Neural cell (in vitro differentiated cells): ENCODE data around the gene ZNF106. TPM values are rescaled to one million over a fixed set of nuclear protein-coding genes. Genes with fewer than 3 reads are reported as not detected.

Experiments
- H2AFZ ChIP-seq: fragments of 200-600, 300-800 bp; sonication (generic), shearing (Covaris generic); 2 replicates; pipeline ENCODE4 v1.6.0; 2014; ENCODE audit warnings: low read depth, mild to moderate bottlenecking, antibody characterized with exemption, low read length, moderate library complexity
- H3F3A ChIP-seq: fragments of 200-600 bp; shearing (Covaris generic); 2 replicates; pipeline ENCODE4 v1.6.1; 2016; ENCODE audit warnings: mild to moderate bottlenecking, moderate library complexity, mixed read lengths, antibody characterized with exemption, low read length; ENCODE audit not compliant: insufficient read depth, poor library complexity, severe bottlenecking
- H3K27ac ChIP-seq: fragments of 200-600, 300-800 bp; sonication (generic), shearing (Covaris generic); 2 replicates; pipeline ENCODE4 v1.5.1; 2014; ENCODE audit warnings: mild to moderate bottlenecking, low read length, moderate library complexity
- H3K27me3 ChIP-seq: fragments of 300-800, 200-600 bp; sonication (generic), shearing (Covaris generic); 2 replicates; pipeline ENCODE4 v1.6.0; 2014; ENCODE audit warnings: mild to moderate bottlenecking, low read depth, low read length, moderate library complexity; ENCODE audit not compliant: insufficient read depth
- H3K36me3 ChIP-seq: fragments of 300-800, 200-600 bp; sonication (generic), shearing (Covaris generic); 2 replicates; pipeline ENCODE4 v1.5.1; 2014; ENCODE audit warnings: mild to moderate bottlenecking, antibody characterized with exemption, low read length, moderate library complexity; ENCODE audit not compliant: insufficient read depth
- H3K4me2 ChIP-seq: fragments of 300-800, 200-600 bp; sonication (generic), shearing (Covaris generic); 2 replicates; pipeline ENCODE4 v1.6.0; 2014; ENCODE audit warnings: mild to moderate bottlenecking, low read length
- H3K4me3 ChIP-seq: fragments of 300-800, 200-600 bp; sonication (generic), shearing (Covaris generic); 2 replicates; pipeline ENCODE4 v1.5.1; 2014; ENCODE audit warnings: mild to moderate bottlenecking, low read length, moderate library complexity
- H3K79me2 ChIP-seq: fragments of 200-600 bp; shearing (Covaris generic); replicated peaks from 2 replicates; pipeline ENCODE4 v1.6.0; 2014; ENCODE audit warnings: mild to moderate bottlenecking, low read length, moderate library complexity; ENCODE audit not compliant: insufficient read depth
- H3K9ac ChIP-seq: fragments of 300-800, 200-600 bp; sonication (generic), shearing (Covaris generic); 2 replicates; pipeline ENCODE4 v1.6.1; 2016; ENCODE audit warnings: mild to moderate bottlenecking, low read length, mixed read lengths
- H3K9me2 ChIP-seq: fragments of 200-600 bp; shearing (Covaris generic); 2 replicates; pipeline ENCODE4 v1.6.1; 2016; ENCODE audit warnings: mild to moderate bottlenecking, low read length, mixed read lengths; ENCODE audit not compliant: insufficient read depth
- H3K9me3 ChIP-seq: fragments of 200-600, 300-800 bp; sonication (generic), shearing (Covaris generic); 2 replicates; pipeline ENCODE4 v1.6.1; 2016; ENCODE audit warnings: mild to moderate bottlenecking, mixed run types, low read length, moderate library complexity, mixed read lengths
- H4K20me1 ChIP-seq: fragments of 200-600 bp; shearing (Covaris generic); 2 replicates; pipeline ENCODE4 v1.6.1; 2016; ENCODE audit warnings: mild to moderate bottlenecking, mixed run types; ENCODE audit not compliant: insufficient read depth
- EP300 ChIP-seq: fragments of 450-650 bp; conservative IDR thresholded peaks from 2 replicates; pipeline ENCODE4 v1.6.1; 2014; ENCODE audit warnings: antibody characterized with exemption, mild to moderate bottlenecking, moderate library complexity; ENCODE audit not compliant: poor library complexity, severe bottlenecking
- EZH2 ChIP-seq: fragments of 200-600, 300-800 bp; shearing (Covaris generic), sonication (generic); IDR thresholded peaks from 2 replicates; pipeline ENCODE4 v1.6.1; 2014; ENCODE audit warnings: antibody characterized with exemption, low read length, borderline replicate concordance, mild to moderate bottlenecking; ENCODE audit not compliant: insufficient read depth, poor library complexity, severe bottlenecking
- MXI1 ChIP-seq: fragments of 450-650 bp; conservative IDR thresholded peaks from 2 replicates; pipeline ENCODE4 v1.6.1; 2014; ENCODE audit warnings: antibody characterized with exemption, mild to moderate bottlenecking; ENCODE audit not compliant: poor library complexity, severe bottlenecking
- POLR2AphosphoS5 ChIP-seq: IDR thresholded peaks from 2 replicates; pipeline ENCODE4 v1.6.1; 2012
- RAD21 ChIP-seq: fragments of 450-650 bp; conservative IDR thresholded peaks from 2 replicates; pipeline ENCODE4 v1.6.1; 2014; ENCODE audit warnings: antibody characterized with exemption, mild to moderate bottlenecking, moderate library complexity
- SMC3 ChIP-seq: fragments of 450-650 bp; conservative IDR thresholded peaks from 2 replicates; pipeline ENCODE4 v1.6.1; 2014; ENCODE audit warnings: antibody characterized with exemption, mild to moderate bottlenecking, moderate library complexity; ENCODE audit not compliant: poor library complexity
- TAF1 ChIP-seq: IDR thresholded peaks from 2 replicates; pipeline ENCODE4 v1.6.1; 2012; ENCODE audit warnings: low read depth
- polyA plus RNA-seq: library from polyadenylated mRNA; depleted of rRNA; stranded (reverse); fragments of >200 nt; gene quantifications from 2 replicates; pipeline ENCODE4 v1.2.3, GENCODE V29; 2014
- TF ChIP-seq, protein P1 (sequence below): fragments of 450-650 bp; IDR thresholded peaks from 2 replicates; pipeline ENCODE4 v1.5.1; 2014; ENCODE audit warnings: antibody characterized with exemption, mild to moderate bottlenecking, moderate library complexity; ENCODE audit not compliant: poor library complexity, severe bottlenecking
- TF ChIP-seq, protein P2 (sequence below): IDR thresholded peaks from 2 replicates; pipeline ENCODE4 v1.6.1; 2012; ENCODE audit warnings: borderline replicate concordance

ZNF106 gene
- polyA plus RNA-seq, 1 donor from 2014 or later, result 24.0 TPM

DNA sequence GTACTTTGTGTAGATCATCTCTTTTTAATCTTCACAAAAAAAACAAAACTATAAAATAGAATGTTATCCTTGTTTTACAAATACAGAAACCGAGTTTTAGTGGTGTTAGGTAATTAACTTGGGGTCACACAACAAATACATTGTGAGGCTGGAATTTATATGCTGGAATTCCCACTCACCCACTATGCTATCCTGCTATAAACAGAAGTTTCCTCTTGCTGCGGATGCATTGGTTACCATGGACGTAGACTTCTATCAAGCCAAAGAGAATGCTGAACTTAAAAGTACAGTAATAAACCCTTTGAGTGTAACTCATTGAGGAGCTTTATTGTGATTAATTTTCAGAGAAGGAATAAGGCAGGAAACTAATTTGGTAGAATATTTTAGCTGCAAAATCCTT lies 13.7 kb upstream of the ZNF106 start:
- no peaks in the 10 kb centered on the region for H3F3A ChIP-seq
- H2AFZ ChIP-seq, result no peak overlapping the region
- no peak overlapping the region for H3K4me3 ChIP-seq
- H3K79me2 ChIP-seq, result no peaks in the 10 kb centered on the region
- H3K36me3 ChIP-seq, result no peaks in the 10 kb centered on the region
- no peaks in the 10 kb centered on the region for H3K9me3 ChIP-seq
- H3K9me2 ChIP-seq, result no peaks in the 10 kb centered on the region
- TF ChIP-seq TAF1 (no peak), RAD21 (no peak), MXI1 (no peak), SMC3 (no peak), EP300 (no peak), POLR2AphosphoS5 (no peak), EZH2 (no peak)
- TF ChIP-seq, protein P1, sequence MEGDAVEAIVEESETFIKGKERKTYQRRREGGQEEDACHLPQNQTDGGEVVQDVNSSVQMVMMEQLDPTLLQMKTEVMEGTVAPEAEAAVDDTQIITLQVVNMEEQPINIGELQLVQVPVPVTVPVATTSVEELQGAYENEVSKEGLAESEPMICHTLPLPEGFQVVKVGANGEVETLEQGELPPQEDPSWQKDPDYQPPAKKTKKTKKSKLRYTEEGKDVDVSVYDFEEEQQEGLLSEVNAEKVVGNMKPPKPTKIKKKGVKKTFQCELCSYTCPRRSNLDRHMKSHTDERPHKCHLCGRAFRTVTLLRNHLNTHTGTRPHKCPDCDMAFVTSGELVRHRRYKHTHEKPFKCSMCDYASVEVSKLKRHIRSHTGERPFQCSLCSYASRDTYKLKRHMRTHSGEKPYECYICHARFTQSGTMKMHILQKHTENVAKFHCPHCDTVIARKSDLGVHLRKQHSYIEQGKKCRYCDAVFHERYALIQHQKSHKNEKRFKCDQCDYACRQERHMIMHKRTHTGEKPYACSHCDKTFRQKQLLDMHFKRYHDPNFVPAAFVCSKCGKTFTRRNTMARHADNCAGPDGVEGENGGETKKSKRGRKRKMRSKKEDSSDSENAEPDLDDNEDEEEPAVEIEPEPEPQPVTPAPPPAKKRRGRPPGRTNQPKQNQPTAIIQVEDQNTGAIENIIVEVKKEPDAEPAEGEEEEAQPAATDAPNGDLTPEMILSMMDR, result no peak
- TF ChIP-seq, protein P2, sequence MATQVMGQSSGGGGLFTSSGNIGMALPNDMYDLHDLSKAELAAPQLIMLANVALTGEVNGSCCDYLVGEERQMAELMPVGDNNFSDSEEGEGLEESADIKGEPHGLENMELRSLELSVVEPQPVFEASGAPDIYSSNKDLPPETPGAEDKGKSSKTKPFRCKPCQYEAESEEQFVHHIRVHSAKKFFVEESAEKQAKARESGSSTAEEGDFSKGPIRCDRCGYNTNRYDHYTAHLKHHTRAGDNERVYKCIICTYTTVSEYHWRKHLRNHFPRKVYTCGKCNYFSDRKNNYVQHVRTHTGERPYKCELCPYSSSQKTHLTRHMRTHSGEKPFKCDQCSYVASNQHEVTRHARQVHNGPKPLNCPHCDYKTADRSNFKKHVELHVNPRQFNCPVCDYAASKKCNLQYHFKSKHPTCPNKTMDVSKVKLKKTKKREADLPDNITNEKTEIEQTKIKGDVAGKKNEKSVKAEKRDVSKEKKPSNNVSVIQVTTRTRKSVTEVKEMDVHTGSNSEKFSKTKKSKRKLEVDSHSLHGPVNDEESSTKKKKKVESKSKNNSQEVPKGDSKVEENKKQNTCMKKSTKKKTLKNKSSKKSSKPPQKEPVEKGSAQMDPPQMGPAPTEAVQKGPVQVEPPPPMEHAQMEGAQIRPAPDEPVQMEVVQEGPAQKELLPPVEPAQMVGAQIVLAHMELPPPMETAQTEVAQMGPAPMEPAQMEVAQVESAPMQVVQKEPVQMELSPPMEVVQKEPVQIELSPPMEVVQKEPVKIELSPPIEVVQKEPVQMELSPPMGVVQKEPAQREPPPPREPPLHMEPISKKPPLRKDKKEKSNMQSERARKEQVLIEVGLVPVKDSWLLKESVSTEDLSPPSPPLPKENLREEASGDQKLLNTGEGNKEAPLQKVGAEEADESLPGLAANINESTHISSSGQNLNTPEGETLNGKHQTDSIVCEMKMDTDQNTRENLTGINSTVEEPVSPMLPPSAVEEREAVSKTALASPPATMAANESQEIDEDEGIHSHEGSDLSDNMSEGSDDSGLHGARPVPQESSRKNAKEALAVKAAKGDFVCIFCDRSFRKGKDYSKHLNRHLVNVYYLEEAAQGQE, result no peak
- no peak overlapping the region for H3K9ac ChIP-seq
- H4K20me1 ChIP-seq, result no peaks in the 10 kb centered on the region
- H3K4me2 ChIP-seq, result no peak overlapping the region
- no peaks in the 10 kb centered on the region for H3K27me3 ChIP-seq
- no peak overlapping the region for H3K27ac ChIP-seq

DNA sequence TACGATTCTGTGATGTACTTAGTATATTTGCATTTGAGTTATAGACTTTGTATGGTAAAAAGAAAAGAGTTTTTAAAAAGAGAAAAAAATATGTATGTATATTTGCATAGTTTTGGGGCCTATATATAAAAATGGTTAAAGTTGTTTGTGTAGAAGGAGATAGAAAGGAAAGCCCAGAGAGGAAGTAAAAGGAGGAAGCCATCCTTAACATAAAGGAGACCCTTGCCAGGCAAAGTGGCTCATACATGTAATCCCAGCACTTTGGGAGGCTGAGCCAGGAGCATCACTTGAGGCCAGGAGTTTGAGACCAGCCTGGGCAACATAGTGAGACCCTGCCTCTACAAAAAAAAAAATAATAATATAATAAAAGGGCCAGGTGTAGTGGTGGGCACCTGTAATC lies 12.9 kb upstream of the ZNF106 start:
- Histone ChIP-seq H3F3A (no peaks in the 10 kb centered on the region), H4K20me1 (no peaks in the 10 kb centered on the region), H3K9me2 (no peaks in the 10 kb centered on the region), H3K36me3 (no peaks in the 10 kb centered on the region), H3K27ac (no peak overlapping the region), H3K4me2 (no peak overlapping the region), H3K4me3 (no peak overlapping the region), H3K79me2 (no peaks in the 10 kb centered on the region), H2AFZ (no peak overlapping the region), H3K27me3 (no peaks in the 10 kb centered on the region), H3K9ac (no peak overlapping the region), H3K9me3 (no peaks in the 10 kb centered on the region)
- TF ChIP-seq, protein P2, result no peak
- TF ChIP-seq EZH2 (no peak), RAD21 (no peak), MXI1 (no peak), EP300 (no peak), TAF1 (no peak), SMC3 (no peak), POLR2AphosphoS5 (no peak)
- TF ChIP-seq, protein P1, result no peak
